GM18519 (cell line): ENCODE data around the gene BICD2.

Experiments
- ATAC-seq: cut with Tn5 transposase; IDR thresholded peaks from one replicate; pipeline ENCODE4 v1.9.1; 2021; ENCODE audit warnings: mild to moderate bottlenecking, moderate library complexity; ENCODE audit not compliant: unreplicated experiment, low FRiP score

BICD2 gene

GRCh38 chr9:92717201-92718085 lies 47.2 kb downstream of the BICD2 start:
- ATAC-seq: no peak

GRCh38 chr9:92716557-92716956 lies 48.1 kb downstream of the BICD2 start:
- no peak for ATAC-seq

- ATAC-seq: no peak
Observed at GRCh38 chr9:92715488-92716231, 49.0 kb downstream of the BICD2 start.

GRCh38 chr9:92714787-92715487 lies 49.7 kb downstream of the BICD2 start:
- ATAC-seq: no peak

GRCh38 chr9:92714016-92714415 lies 50.6 kb downstream of the BICD2 start:
- ATAC-seq: no peak

GRCh38 chr9:92713528-92713927 lies 51.1 kb downstream of the BICD2 start:
- ATAC-seq: no peak

GRCh38 chr9:92712767-92713166 lies 51.9 kb downstream of the BICD2 start:
- ATAC-seq: no peak

GRCh38 chr9:92711844-92712243 lies 52.8 kb downstream of the BICD2 start:
- no peak for ATAC-seq

- ATAC-seq: no peak
Observed at GRCh38 chr9:92711146-92711545, 53.5 kb downstream of the BICD2 start.

- no peak for ATAC-seq
Observed at GRCh38 chr9:92710368-92710767, 54.3 kb downstream of the BICD2 start.

- ATAC-seq: no peak
Observed at GRCh38 chr9:92709954-92710353, 54.7 kb downstream of the BICD2 start.

- no peak for ATAC-seq
Observed at GRCh38 chr9:92709240-92709639, 55.4 kb downstream of the BICD2 start.

GRCh38 chr9:92707530-92707929 lies 57.1 kb downstream of the BICD2 start:
- no peak for ATAC-seq

GRCh38 chr9:92706218-92706940 lies 58.3 kb downstream of the BICD2 start:
- ATAC-seq: no peak

- ATAC-seq: no peak
Observed at GRCh38 chr9:92704528-92704927, 60.1 kb downstream of the BICD2 start.

GRCh38 chr9:92696619-92697018 lies 68.0 kb downstream of the BICD2 start:
- no peak for ATAC-seq

- no peak for ATAC-seq
Observed at GRCh38 chr9:92686954-92687353, 77.7 kb downstream of the BICD2 start.

GRCh38 chr9:92685022-92685421 lies 79.6 kb downstream of the BICD2 start:
- no peak for ATAC-seq

- no peak for ATAC-seq
Observed at GRCh38 chr9:92682269-92682668, 82.4 kb downstream of the BICD2 start.
